Mesenchymal stem cell (in vitro differentiated cells and primary cell): Measurements from ENCODE around the gene WDR5.

Source experiments
- DNase-seq: peaks from one replicate; pipeline ENCODE4 v3.0.0-alpha.2; 2013
- H2AFZ ChIP-seq: one replicate; pipeline ENCODE4 v1.6.1; 2013; ENCODE audit warnings: low read depth, mild to moderate bottlenecking, control low read depth, inconsistent platforms, low read length, moderate library complexity
- H2AK5ac ChIP-seq: 2 replicates; pipeline ENCODE4 v1.6.1; 2013; ENCODE audit warnings: low read length, moderate library complexity, mild to moderate bottlenecking, inconsistent platforms; ENCODE audit not compliant: severe bottlenecking
- H2BK120ac ChIP-seq: one replicate; pipeline ENCODE4 v1.6.1; 2013; ENCODE audit warnings: low read depth, mild to moderate bottlenecking, inconsistent platforms, low read length, moderate library complexity
- H2BK12ac ChIP-seq, 2 experiments: one replicate each; pipeline ENCODE4 v1.6.1; 2013; ENCODE audit warnings: inconsistent platforms in 2 of 2, low read length in 2 of 2, mild to moderate bottlenecking in 2 of 2, moderate library complexity in 2 of 2, control low read depth in 1 of 2
- H2BK15ac ChIP-seq: one replicate; pipeline ENCODE4 v1.6.1; 2013; ENCODE audit warnings: mild to moderate bottlenecking, low read depth, inconsistent platforms; ENCODE audit not compliant: poor library complexity, severe bottlenecking
- H2BK5ac ChIP-seq: 2 replicates; pipeline ENCODE4 v1.6.1; 2013; ENCODE audit warnings: low read depth, mild to moderate bottlenecking, low read length, control low read depth, inconsistent platforms; ENCODE audit not compliant: poor library complexity, severe bottlenecking
- H3K14ac ChIP-seq, 2 experiments: one replicate each; pipeline ENCODE4 v1.6.1; 2013; ENCODE audit warnings: inconsistent platforms in 2 of 2, low read length in 2 of 2, control low read depth in 1 of 2, mild to moderate bottlenecking in 1 of 2, moderate library complexity in 1 of 2
- H3K18ac ChIP-seq, 2 experiments: one replicate each; pipeline ENCODE4 v1.6.1; 2013; ENCODE audit warnings: inconsistent platforms in 2 of 2, low read length in 2 of 2, control low read depth in 1 of 2, low read depth in 1 of 2, mild to moderate bottlenecking in 1 of 2
- H3K23ac ChIP-seq, 2 experiments: one replicate each; pipeline ENCODE4 v1.6.1; 2013; ENCODE audit warnings: inconsistent platforms in 2 of 2, low read length in 2 of 2, mild to moderate bottlenecking in 2 of 2, moderate library complexity in 2 of 2, control low read depth in 1 of 2
- H3K27ac ChIP-seq: 2 replicates; pipeline ENCODE4 v1.5.1; 2013; ENCODE audit warnings: mild to moderate bottlenecking, moderate library complexity, low read length, control low read depth, inconsistent platforms; ENCODE audit not compliant: poor library complexity, severe bottlenecking
- H3K27me3 ChIP-seq, 2 experiments: 2 replicates each; pipeline versions ENCODE4 v1.6.1 to v1.7.0; 2013; ENCODE audit warnings: low read length in 2 of 2, mild to moderate bottlenecking in 2 of 2, moderate library complexity in 2 of 2, control low read depth in 1 of 2, inconsistent platforms in 1 of 2; ENCODE audit not compliant: control insufficient read depth in 1 of 2, insufficient read depth in 1 of 2
- H3K36me3 ChIP-seq, 2 experiments: 2 replicates each; pipeline versions ENCODE4 v1.6.1 to v1.7.0; 2013; ENCODE audit warnings: low read length in 2 of 2, control low read depth in 1 of 2, inconsistent platforms in 1 of 2, low read depth in 1 of 2, mild to moderate bottlenecking in 1 of 2; ENCODE audit not compliant: insufficient read depth in 2 of 2, control insufficient read depth in 1 of 2
- H3K4ac ChIP-seq, 2 experiments: one replicate each; pipeline ENCODE4 v1.6.1; 2013; ENCODE audit warnings: inconsistent platforms in 2 of 2, low read length in 2 of 2, mild to moderate bottlenecking in 2 of 2, moderate library complexity in 2 of 2, control low read depth in 1 of 2, low read depth in 1 of 2
- H3K4me1 ChIP-seq: 2 replicates; pipeline ENCODE4 v1.6.1; 2013; ENCODE audit warnings: low read depth, low read length, control low read depth; ENCODE audit not compliant: control insufficient read depth, insufficient read depth
- H3K4me2 ChIP-seq: 2 replicates; pipeline ENCODE4 v1.6.1; 2013; ENCODE audit warnings: low read length, mild to moderate bottlenecking, inconsistent platforms; ENCODE audit not compliant: poor library complexity, severe bottlenecking
- H3K4me3 ChIP-seq, 2 experiments: 2 replicates each; pipeline versions ENCODE4 v1.5.1 to v1.7.0; 2013; ENCODE audit warnings: low read length in 2 of 2, mild to moderate bottlenecking in 2 of 2, control low read depth in 1 of 2, low read depth in 1 of 2; ENCODE audit not compliant: insufficient read depth in 1 of 2
- H3K79me1 ChIP-seq: replicated peaks from 2 replicates; pipeline ENCODE4 v1.6.1; 2013; ENCODE audit warnings: mild to moderate bottlenecking, control low read depth, low read length, inconsistent platforms; ENCODE audit not compliant: poor library complexity, severe bottlenecking
- H3K9ac ChIP-seq: 2 replicates; pipeline ENCODE4 v1.7.0; 2013; ENCODE audit warnings: mild to moderate bottlenecking, low read length, moderate library complexity
- H3K9me3 ChIP-seq: 2 replicates; pipeline ENCODE4 v1.7.0; 2013; ENCODE audit warnings: mild to moderate bottlenecking, low read length; ENCODE audit not compliant: control insufficient read depth
- H4K8ac ChIP-seq: one replicate; pipeline ENCODE4 v1.6.1; 2013; ENCODE audit warnings: inconsistent platforms, mild to moderate bottlenecking, low read length, moderate library complexity
- H4K91ac ChIP-seq: one replicate; pipeline ENCODE4 v1.6.1; 2013; ENCODE audit warnings: mild to moderate bottlenecking, low read length, inconsistent platforms
- WGBS: methylation state at CpG from one replicate; pipeline ENCODE4 v1.1.7; 2013; ENCODE audit warnings: mixed read lengths; 5-methylcytosine and 5-hydroxymethylcytosine counted together

The WDR5 gene

GRCh38 chr9:134128727-134129679 lies 6.9 kb upstream of the WDR5 start:
- Histone ChIP-seq H3K4me3 (no peak overlapping the region), H3K27ac (no peak overlapping the region), H2AK5ac (no peak overlapping the region), H2BK5ac (no peak overlapping the region), H3K4me1 (peaks cover 12% of the 10 kb centered on the region), H4K8ac (no peak overlapping the region), H3K4ac (no peak overlapping the region), H2BK120ac (no peak overlapping the region), H3K36me3 (peaks cover 0 to 3% of the 10 kb centered on the region in 2 experiments), H3K27me3 (peaks cover 10 to 21% of the 10 kb centered on the region in 2 experiments), H3K23ac (peak overlapping the region in 1 of 2 experiments; percentile 89), H4K91ac (no peak overlapping the region), H3K4me2 (no peak overlapping the region), H3K14ac (peak overlapping the region in 1 of 2 experiments; percentile 44), H3K9me3 (no peaks in the 10 kb centered on the region), H3K18ac (no peak overlapping the region), H3K9ac (no peak overlapping the region), H2BK15ac (no peak overlapping the region), H2AFZ (no peak overlapping the region), H3K79me1 (no peaks in the 10 kb centered on the region), H2BK12ac (no peak overlapping the region)
- 91% methylated on average over 38 of the region's 38 CpGs for WGBS
- no peak for DNase-seq

GRCh38 chr9:134130503-134131375 lies 5.1 kb upstream of the WDR5 start:
- no peak overlapping the region for H3K4me3 ChIP-seq
- H3K14ac ChIP-seq = no peak overlapping the region
- H3K4ac ChIP-seq = peak overlapping the region in 1 of 2 experiments; percentile 46
- peak overlapping the region; percentile 27 for H4K8ac ChIP-seq
- H2BK15ac ChIP-seq = no peak overlapping the region
- peaks cover 2 to 16% of the 10 kb centered on the region in 2 experiments for H3K27me3 ChIP-seq
- peak overlapping the region; percentile 26 for H3K4me2 ChIP-seq
- peaks cover 0 to 3% of the 10 kb centered on the region in 2 experiments for H3K36me3 ChIP-seq
- no peak overlapping the region for H3K9ac ChIP-seq
- H2BK5ac ChIP-seq = no peak overlapping the region
- H3K4me1 ChIP-seq = peaks cover 20% of the 10 kb centered on the region
- no peak for DNase-seq
- H3K18ac ChIP-seq = no peak overlapping the region
- H3K9me3 ChIP-seq = no peaks in the 10 kb centered on the region
- H3K27ac ChIP-seq = no peak overlapping the region
- no peak overlapping the region for H2BK12ac ChIP-seq
- H2BK120ac ChIP-seq = no peak overlapping the region
- WGBS = 45% methylated on average over 14 of the region's 23 CpGs
- H2AFZ ChIP-seq = no peak overlapping the region
- no peak overlapping the region for H2AK5ac ChIP-seq
- no peak overlapping the region for H3K23ac ChIP-seq
- H4K91ac ChIP-seq = no peak overlapping the region
- H3K79me1 ChIP-seq = peaks cover 9% of the 10 kb centered on the region

GRCh38 chr9:134131471-134132207 lies 4.2 kb upstream of the WDR5 start:
- Histone ChIP-seq H3K27me3 (peaks cover 0 to 8% of the 10 kb centered on the region in 2 experiments), H3K27ac (no peak overlapping the region), H3K14ac (no peak overlapping the region), H2BK5ac (no peak overlapping the region), H2AK5ac (peak overlapping the region; percentile 18), H2BK15ac (peak overlapping the region; percentile 9), H2BK12ac (no peak overlapping the region), H3K18ac (no peak overlapping the region), H2AFZ (no peak overlapping the region), H4K91ac (no peak overlapping the region), H3K9me3 (no peaks in the 10 kb centered on the region), H3K23ac (no peak overlapping the region), H2BK120ac (no peak overlapping the region), H3K4me2 (no peak overlapping the region), H3K9ac (no peak overlapping the region), H3K79me1 (peaks cover 9% of the 10 kb centered on the region), H3K36me3 (peaks cover 0 to 3% of the 10 kb centered on the region in 2 experiments), H3K4me1 (peaks cover 20% of the 10 kb centered on the region), H3K4me3 (no peak overlapping the region), H4K8ac (no peak overlapping the region), H3K4ac (no peak overlapping the region)
- no peak for DNase-seq
- WGBS = 82% methylated on average over 13 of the region's 13 CpGs
